ENCODE measurements around the gene CEACAM18.
"Not testable (repeated sequence)": the region's sequence is repeated elsewhere in the genome, so short reads cannot be mapped to it uniquely, and the experiment has no call there.

Gene CEACAM18

DNA sequence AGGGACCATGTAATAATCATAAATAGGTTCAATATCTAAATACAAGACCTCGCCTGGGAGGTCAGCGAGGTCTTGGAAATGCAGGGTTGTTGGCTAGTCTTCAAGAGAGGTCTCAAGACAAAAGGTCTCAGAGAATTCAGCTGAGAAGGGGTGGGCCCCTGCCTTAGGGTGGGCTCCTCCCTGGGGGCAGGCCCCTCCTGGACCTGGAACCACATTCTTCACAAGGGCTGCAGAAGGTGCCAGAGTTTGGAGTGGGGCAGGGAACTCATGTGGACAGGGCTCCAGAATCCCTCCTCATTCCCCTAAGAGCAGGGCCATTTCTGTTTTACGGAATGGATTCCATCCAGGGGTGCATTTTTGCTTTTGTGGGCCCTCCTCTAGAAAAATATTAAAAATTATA is 10.2 kb downstream of the CEACAM18 start:
- H3K9me3 Mint-ChIP-seq = no peaks in the 10 kb centered on the region
- ATAC-seq (replicated peaks) = no peak

DNA sequence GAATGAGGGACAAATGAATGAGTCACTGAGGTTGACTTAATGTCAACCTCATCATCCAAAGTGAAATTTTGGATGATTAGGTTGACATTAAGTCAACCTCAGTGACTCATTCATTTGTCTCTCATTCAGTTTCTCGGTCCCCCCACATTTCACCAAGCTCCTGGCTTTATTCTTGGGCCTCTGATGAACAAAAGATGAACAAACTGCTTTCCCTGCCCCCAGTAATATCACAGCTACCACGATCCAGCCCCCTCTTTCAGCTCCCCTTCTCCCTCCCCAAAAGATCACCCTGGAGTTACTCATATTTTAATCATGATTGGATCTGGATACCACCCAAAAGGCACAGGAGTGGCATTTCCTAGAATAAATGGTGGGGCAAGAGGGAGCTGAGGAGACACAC is 10.8 kb downstream of the CEACAM18 start:
- H3K36me3 Mint-ChIP-seq (ENCODE audit: insufficient read depth) = no peaks in the 10 kb centered on the region
- no peaks in the 10 kb centered on the region for H3K9me3 Mint-ChIP-seq
- DNase-seq (no peak), ATAC-seq (replicated peaks) (no peak)
- no peak overlapping the region for H3K4me3 Mint-ChIP-seq
- no peaks in the 10 kb centered on the region for H3K4me1 Mint-ChIP-seq (ENCODE audit: low read depth in 2 of 2)
- no peak overlapping the region for H3K27ac Mint-ChIP-seq
- peaks cover 44 to 57% of the 10 kb centered on the region in 2 donors for H3K27me3 Mint-ChIP-seq

More for the DNA sequence above, 10.2 kb downstream of the CEACAM18 start:
- Mint-ChIP-seq H3K4me3 (no peak overlapping the region), H3K4me1 (ENCODE audit: low read depth in 2 of 2) (no peaks in the 10 kb centered on the region), H3K27me3 (peaks cover 40 to 56% of the 10 kb centered on the region in 2 donors), H3K36me3 (ENCODE audit: insufficient read depth) (no peaks in the 10 kb centered on the region), H3K27ac (no peak overlapping the region)
- DNase-seq = no peak

DNA sequence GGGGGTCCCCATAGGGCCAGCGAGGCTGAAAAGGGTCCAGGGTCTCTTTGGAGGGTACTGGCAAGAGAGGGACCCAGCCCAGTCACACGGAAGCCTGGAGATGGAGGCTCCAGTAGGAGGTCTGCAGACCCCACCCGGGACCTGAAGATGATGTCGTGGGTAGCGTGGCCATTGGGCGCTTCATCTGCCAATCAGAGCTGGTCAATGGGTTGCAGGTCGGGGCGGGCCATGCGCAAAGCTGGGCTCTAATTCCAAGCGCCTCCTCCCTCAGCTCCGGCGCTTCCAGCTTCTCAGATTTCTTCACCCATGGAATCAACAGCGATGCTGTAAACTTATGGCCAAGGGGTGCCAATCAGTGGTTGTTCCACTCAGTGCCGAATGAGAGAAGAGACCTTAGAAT is 12.3 kb downstream of the CEACAM18 start:
- H3K27me3 Mint-ChIP-seq = peaks cover 45 to 46% of the 10 kb centered on the region in 2 donors
- no peaks in the 10 kb centered on the region for H3K36me3 Mint-ChIP-seq (ENCODE audit: insufficient read depth)
- no peaks in the 10 kb centered on the region for H3K4me1 Mint-ChIP-seq (ENCODE audit: low read depth in 2 of 2)
- no peak for ATAC-seq (replicated peaks)
- H3K4me3 Mint-ChIP-seq = no peak overlapping the region
- no peak overlapping the region for H3K27ac Mint-ChIP-seq
- DNase-seq = no peak
- no peaks in the 10 kb centered on the region for H3K9me3 Mint-ChIP-seq

DNA sequence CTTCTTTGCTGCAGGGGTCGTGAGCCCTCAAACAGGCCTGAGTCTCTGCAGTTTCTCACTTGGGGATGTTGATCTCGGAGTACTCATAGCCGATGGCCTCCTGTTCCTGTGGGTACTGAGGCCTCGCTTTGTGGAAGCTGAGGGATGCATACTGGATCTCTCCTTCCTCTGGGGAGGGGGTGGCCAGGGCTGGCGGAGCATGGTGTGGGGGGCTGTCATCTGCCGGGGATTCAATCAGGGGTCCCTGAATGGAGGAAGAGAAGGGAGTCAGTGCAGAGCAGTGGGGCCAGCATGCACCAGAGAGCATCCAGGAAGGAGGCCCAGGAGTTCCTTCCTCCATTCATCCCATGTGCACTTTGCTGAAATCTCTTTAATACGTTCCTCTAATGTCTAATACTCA is 13.2 kb downstream of the CEACAM18 start:
- Mint-ChIP-seq H3K36me3 (ENCODE audit: insufficient read depth) (no peaks in the 10 kb centered on the region), H3K27me3 (peaks cover 43 to 48% of the 10 kb centered on the region in 2 donors), H3K4me1 (ENCODE audit: low read depth in 2 of 2) (no peaks in the 10 kb centered on the region)

GRCh38 chr19:51493776-51494175 is 15.4 kb downstream of the CEACAM18 start:
- Mint-ChIP-seq H3K36me3 (ENCODE audit: insufficient read depth) (no peaks in the 10 kb centered on the region), H3K4me3 (no peak overlapping the region), H3K4me1 (ENCODE audit: low read depth in 2 of 2) (no peaks in the 10 kb centered on the region), H3K27me3 (peaks cover 40 to 49% of the 10 kb centered on the region in 2 donors), H3K9me3 (no peaks in the 10 kb centered on the region), H3K27ac (no peak overlapping the region)
- DNase-seq (no peak), ATAC-seq (replicated peaks) (no peak)

More for the DNA sequence above, 13.2 kb downstream of the CEACAM18 start:
- Mint-ChIP-seq H3K4me3 (no peak overlapping the region), H3K9me3 (no peaks in the 10 kb centered on the region), H3K27ac (no peak overlapping the region)
- ATAC-seq (replicated peaks) (no peak), DNase-seq (no peak)

DNA sequence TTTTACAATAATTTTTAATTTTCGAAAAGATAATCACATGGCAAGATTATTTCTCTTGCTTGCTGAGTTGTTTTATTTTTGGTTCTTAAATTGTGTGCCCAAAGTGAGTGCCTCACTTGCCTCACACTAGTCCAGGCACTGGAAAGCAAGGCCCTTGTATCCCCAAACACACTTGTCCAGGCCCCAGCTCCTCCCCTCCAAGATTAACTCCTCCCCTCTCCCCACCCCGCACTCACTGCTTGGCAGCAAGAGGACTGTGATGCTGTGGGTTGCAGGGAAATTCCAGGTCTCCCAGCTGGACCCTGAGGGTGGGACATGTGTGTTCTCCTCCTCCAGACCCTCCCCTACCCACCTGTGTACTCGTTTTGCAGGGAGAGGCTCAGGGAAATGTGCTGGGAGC is 19.3 kb downstream of the CEACAM18 start:
- Mint-ChIP-seq H3K4me3 (no peak overlapping the region), H3K36me3 (ENCODE audit: insufficient read depth) (no peaks in the 10 kb centered on the region), H3K9me3 (no peaks in the 10 kb centered on the region), H3K27ac (no peak overlapping the region), H3K27me3 (peaks cover 33 to 56% of the 10 kb centered on the region in 2 donors), H3K4me1 (ENCODE audit: low read depth in 2 of 2) (peaks cover 0 to 6% of the 10 kb centered on the region in 2 donors)
- ATAC-seq (replicated peaks) (no peak), DNase-seq (no peak)

DNA sequence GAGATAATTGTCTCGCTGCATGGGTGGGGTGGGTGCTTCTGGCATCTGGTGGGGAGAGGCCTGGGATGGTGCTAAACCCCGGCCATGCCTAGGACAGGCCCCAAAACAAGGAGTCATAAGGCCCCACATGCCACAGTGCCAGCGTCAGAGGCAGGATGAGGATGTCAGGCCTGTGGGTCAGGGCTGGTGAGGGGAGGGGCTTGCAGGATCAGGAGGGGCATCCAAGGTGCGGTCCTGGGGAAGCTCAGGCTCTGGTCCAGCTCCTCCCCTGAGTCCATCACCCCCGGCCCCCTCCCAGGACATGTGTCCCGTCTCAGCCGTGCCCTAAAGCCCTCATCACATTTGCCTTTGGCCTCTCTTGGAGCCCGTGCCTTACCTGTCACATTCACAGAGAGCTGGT is 22.6 kb downstream of the CEACAM18 start:
- not testable (repeated sequence) for H3K27ac Mint-ChIP-seq; H3K4me3 Mint-ChIP-seq; H3K4me1 Mint-ChIP-seq (ENCODE audit: low read depth in 2 of 2); H3K36me3 Mint-ChIP-seq (ENCODE audit: insufficient read depth); H3K9me3 Mint-ChIP-seq; ATAC-seq (replicated peaks); DNase-seq
- peaks cover 12 to 34% of the 10 kb centered on the region in 2 donors for H3K27me3 Mint-ChIP-seq

DNA sequence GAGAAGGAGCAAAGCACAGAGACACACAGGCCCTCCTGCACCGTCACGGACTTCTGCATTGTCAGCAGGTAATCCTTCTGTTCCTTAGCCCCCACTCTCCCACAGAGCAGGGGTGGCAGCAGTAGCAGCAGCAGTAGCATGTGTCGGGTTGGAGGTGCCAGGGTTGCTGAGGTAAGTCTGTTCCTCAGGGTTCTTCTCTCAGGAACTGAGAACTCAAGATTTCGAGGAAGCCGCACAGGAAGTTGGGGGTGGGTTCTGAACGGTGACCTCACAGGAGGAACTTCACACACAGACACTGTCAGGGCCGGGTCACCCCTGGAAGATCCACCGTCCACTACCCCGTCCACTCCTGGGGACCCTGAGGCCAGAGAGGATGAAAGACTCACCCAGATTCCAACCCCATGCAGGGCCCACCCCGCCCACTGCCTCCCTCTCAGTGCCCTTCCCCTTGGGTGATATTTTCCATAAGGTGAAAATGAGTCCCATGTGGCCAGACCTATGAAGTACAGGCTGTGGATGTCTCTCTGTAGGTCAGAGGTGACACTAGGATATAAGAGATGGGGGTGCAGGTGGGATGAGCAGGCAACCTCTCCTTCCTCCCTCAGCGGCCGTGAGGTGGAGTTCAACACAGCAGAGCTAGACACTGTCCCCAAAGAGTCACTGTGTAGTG is 23.4 kb downstream of the CEACAM18 start, which contains the start of gene SIGLEC12:
SIGLEC12 (minus strand) TSS at position 207 of the 670 bp plus-strand sequence; CDS start at position 140, 67 bp downstream.
- no peaks in the 10 kb centered on the region for H3K9me3 Mint-ChIP-seq
- H3K27ac Mint-ChIP-seq = no peak within 1 kb of the TSS
- no peak within 1 kb of the TSS for H3K4me3 Mint-ChIP-seq
- DNase-seq (no peak), ATAC-seq (replicated peaks) (no peak)
- H3K4me1 Mint-ChIP-seq (ENCODE audit: low read depth in 2 of 2) = peaks cover 0 to 6% of the 10 kb centered on the region in 2 donors
- peaks cover 12 to 32% of the 10 kb centered on the region in 2 donors for H3K27me3 Mint-ChIP-seq
- no peaks in the 10 kb centered on the region for H3K36me3 Mint-ChIP-seq (ENCODE audit: insufficient read depth)

- peaks cover 0 to 6% of the 10 kb centered on the region in 2 donors for H3K4me1 Mint-ChIP-seq (ENCODE audit: low read depth in 2 of 2)
- no peak overlapping the region for H3K27ac Mint-ChIP-seq
- no peaks in the 10 kb centered on the region for H3K9me3 Mint-ChIP-seq
- ATAC-seq (replicated peaks) (no peak), DNase-seq (no peak)
- no peak overlapping the region for H3K4me3 Mint-ChIP-seq
- H3K36me3 Mint-ChIP-seq (ENCODE audit: insufficient read depth) = no peaks in the 10 kb centered on the region
- H3K27me3 Mint-ChIP-seq = peaks cover 13 to 43% of the 10 kb centered on the region in 2 donors
Measured at GRCh38 chr19:51503286-51503817, 25.0 kb downstream of the CEACAM18 start.

- DNase-seq = no peak
- H3K27ac Mint-ChIP-seq = no peak overlapping the region
- H3K36me3 Mint-ChIP-seq (ENCODE audit: insufficient read depth) = no peaks in the 10 kb centered on the region
- H3K27me3 Mint-ChIP-seq = peaks cover 19 to 43% of the 10 kb centered on the region in 2 donors
- H3K4me1 Mint-ChIP-seq (ENCODE audit: low read depth in 2 of 2) = peaks cover 0 to 6% of the 10 kb centered on the region in 2 donors
- no peak overlapping the region for H3K4me3 Mint-ChIP-seq
- no peak for ATAC-seq (replicated peaks)
- H3K9me3 Mint-ChIP-seq = no peaks in the 10 kb centered on the region
Measured at GRCh38 chr19:51503896-51504295, 25.6 kb downstream of the CEACAM18 start.

DNA sequence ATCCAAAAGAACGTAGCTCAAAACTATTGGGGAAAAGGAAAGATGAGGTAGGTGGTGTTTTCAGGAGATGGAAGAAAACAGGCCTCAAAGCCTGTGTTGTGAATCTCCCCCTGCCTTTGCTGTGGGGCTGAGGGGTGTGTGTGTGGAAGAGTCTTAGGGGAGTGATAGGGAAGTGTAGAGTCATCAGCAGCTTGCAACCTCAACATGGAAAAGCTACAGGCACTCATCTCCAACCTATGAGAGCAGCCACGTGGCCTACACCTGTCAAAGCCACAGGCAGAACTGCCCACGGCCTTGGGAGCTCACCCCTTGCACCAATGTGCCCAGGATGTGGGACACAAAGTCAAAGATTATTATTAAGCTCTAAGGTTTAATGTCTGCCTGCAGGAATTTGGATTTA is 27.6 kb downstream of the CEACAM18 start:
- Mint-ChIP-seq H3K27ac (no peak overlapping the region), H3K27me3 (peaks cover 26 to 49% of the 10 kb centered on the region in 2 donors), H3K36me3 (ENCODE audit: insufficient read depth) (no peaks in the 10 kb centered on the region), H3K4me1 (ENCODE audit: low read depth in 2 of 2) (peaks cover 0 to 6% of the 10 kb centered on the region in 2 donors), H3K4me3 (no peak overlapping the region), H3K9me3 (no peaks in the 10 kb centered on the region)
- ATAC-seq (replicated peaks) = no peak
- DNase-seq = no peak

DNA sequence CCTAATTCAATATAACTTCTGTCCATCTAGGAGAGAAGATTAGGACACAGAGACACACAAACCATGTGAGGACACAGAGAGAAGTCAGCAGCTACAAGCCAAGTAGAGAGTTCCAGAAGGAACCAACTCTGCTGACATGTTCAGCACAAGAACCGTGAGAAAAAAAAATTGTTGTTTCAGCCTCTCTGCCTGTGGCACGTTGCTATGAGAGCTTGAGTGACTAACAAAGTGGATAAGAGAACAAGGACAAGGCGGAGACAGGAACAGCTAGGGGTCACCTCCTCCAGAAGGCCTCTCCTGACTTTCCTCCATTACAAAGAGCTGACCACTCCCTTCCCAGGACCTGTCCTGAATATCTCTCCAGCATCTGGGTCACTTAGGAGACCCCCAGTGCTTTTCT is 28.9 kb downstream of the CEACAM18 start:
- Mint-ChIP-seq H3K27ac (no peak overlapping the region), H3K27me3 (peaks cover 39 to 49% of the 10 kb centered on the region in 2 donors), H3K9me3 (no peaks in the 10 kb centered on the region), H3K4me1 (ENCODE audit: low read depth in 2 of 2) (no peaks in the 10 kb centered on the region), H3K4me3 (no peak overlapping the region), H3K36me3 (ENCODE audit: insufficient read depth) (no peaks in the 10 kb centered on the region)
- DNase-seq = no peak
- no peak for ATAC-seq (replicated peaks)

DNA sequence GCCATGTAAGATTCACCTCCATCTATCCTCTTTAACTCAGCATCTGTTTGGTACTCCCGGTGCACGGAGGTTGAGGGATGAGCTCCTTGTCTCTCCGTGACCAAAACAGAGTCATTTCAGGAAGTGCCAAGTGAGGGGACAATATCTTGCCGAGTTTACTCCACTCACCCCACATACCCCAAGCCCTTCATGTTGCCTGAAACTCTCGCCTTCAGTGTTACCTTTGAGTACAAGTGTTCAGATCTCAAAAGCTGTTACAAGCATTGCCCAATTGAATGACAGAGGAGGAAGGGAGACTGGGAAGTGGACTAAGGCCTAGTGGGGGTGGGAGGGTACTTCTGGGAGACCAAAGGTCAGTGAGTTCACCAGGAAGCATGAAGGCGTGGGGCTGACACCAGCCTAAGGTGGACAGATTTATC is 29.3 kb downstream of the CEACAM18 start:
- no peak for ATAC-seq (replicated peaks)
- Mint-ChIP-seq H3K4me3 (no peak overlapping the region), H3K27me3 (peaks cover 39 to 47% of the 10 kb centered on the region in 2 donors), H3K9me3 (no peaks in the 10 kb centered on the region), H3K36me3 (ENCODE audit: insufficient read depth) (no peaks in the 10 kb centered on the region), H3K27ac (no peak overlapping the region), H3K4me1 (ENCODE audit: low read depth in 2 of 2) (no peaks in the 10 kb centered on the region)
- DNase-seq = no peak

GRCh38 chr19:51508059-51508733 is 29.9 kb downstream of the CEACAM18 start:
- Mint-ChIP-seq H3K4me3 (no peak overlapping the region), H3K27me3 (peaks cover 39 to 47% of the 10 kb centered on the region in 2 donors), H3K9me3 (no peaks in the 10 kb centered on the region), H3K27ac (no peak overlapping the region), H3K4me1 (ENCODE audit: low read depth in 2 of 2) (no peaks in the 10 kb centered on the region), H3K36me3 (ENCODE audit: insufficient read depth) (no peaks in the 10 kb centered on the region)
- no peak for DNase-seq
- no peak for ATAC-seq (replicated peaks)

All from effector memory CD8-positive, alpha-beta T cell (primary cell).